Activated CD4-positive, CD25-positive, alpha-beta regulatory T cell (primary cell): Measurements from ENCODE around the gene NXN.
"Not testable (repeated sequence)": the region's sequence is repeated elsewhere in the genome, so short reads cannot be mapped to it uniquely, and the experiment has no call there.

Experiments
- DNase-seq, 4 experiments: peaks; one replicate each; lab custom pipeline; 2025; lab: John Stamatoyannopoulos, UW

Gene NXN

GRCh38 chr17:1006054-1006453 lies 26.5 kb upstream of the NXN start:
- no peak for DNase-seq

- DNase-seq = no peak
Measured at GRCh38 chr17:1005361-1005946, 25.9 kb upstream of the NXN start.

- no peak for DNase-seq
Measured at GRCh38 chr17:1004769-1005295, 25.3 kb upstream of the NXN start.

GRCh38 chr17:1003972-1004768 lies 24.6 kb upstream of the NXN start:
- DNase-seq = no peak

- DNase-seq = no peak
Measured at GRCh38 chr17:1003633-1003971, 24.0 kb upstream of the NXN start.

GRCh38 chr17:1002771-1003555 lies 23.4 kb upstream of the NXN start:
- no peak for DNase-seq

- no peak for DNase-seq
Measured at GRCh38 chr17:1002412-1002753, 22.8 kb upstream of the NXN start.

GRCh38 chr17:1001640-1002411 lies 22.2 kb upstream of the NXN start:
- DNase-seq = no peak

- DNase-seq = no peak
Measured at GRCh38 chr17:1000597-1001461, 21.3 kb upstream of the NXN start.

GRCh38 chr17:998111-998510 lies 18.5 kb upstream of the NXN start:
- DNase-seq = no peak

- peak; percentile 81 to 88 (median 84) for DNase-seq
Measured at GRCh38 chr17:996554-997344, 17.2 kb upstream of the NXN start, which contains the start of gene TIMM22. TIMM22 (plus strand) TSS chr17:997129; CDS start chr17:997143, 14 bp downstream.

- not testable (repeated sequence) for DNase-seq
Measured at GRCh38 chr17:995324-995723, 15.7 kb upstream of the NXN start.

GRCh38 chr17:992933-993332 lies 13.4 kb upstream of the NXN start:
- DNase-seq = no peak

GRCh38 chr17:988561-988960 lies 9.0 kb upstream of the NXN start:
- DNase-seq = no peak

- no peak for DNase-seq
Measured at GRCh38 chr17:987931-988330, 8.4 kb upstream of the NXN start.

- no peak for DNase-seq
Measured at GRCh38 chr17:986322-986929, 6.8 kb upstream of the NXN start.

- no peak for DNase-seq
Measured at GRCh38 chr17:983921-984320, 4.3 kb upstream of the NXN start.

- no peak for DNase-seq
Measured at GRCh38 chr17:981292-981658, 1.7 kb upstream of the NXN start.

- peak; percentile 33 to 67 (median 54) for DNase-seq
Measured at GRCh38 chr17:980406-981291, 1.1 kb upstream of the NXN start.
